Measurements from ENCODE around the gene INO80D. TPM values are rescaled to one million over a fixed set of nuclear protein-coding genes. Genes with fewer than 3 reads are reported as not detected.
A peak's percentile ranks its signal among the peaks of the same experiment; 100 is the strongest.

The INO80D gene
- total and polyA plus RNA-seq, 2 of the 13 experiments (the other 11 are each of a cell fraction or from before 2014, with no cell fraction given) = 7.6 to 7.9 TPM

DNA sequence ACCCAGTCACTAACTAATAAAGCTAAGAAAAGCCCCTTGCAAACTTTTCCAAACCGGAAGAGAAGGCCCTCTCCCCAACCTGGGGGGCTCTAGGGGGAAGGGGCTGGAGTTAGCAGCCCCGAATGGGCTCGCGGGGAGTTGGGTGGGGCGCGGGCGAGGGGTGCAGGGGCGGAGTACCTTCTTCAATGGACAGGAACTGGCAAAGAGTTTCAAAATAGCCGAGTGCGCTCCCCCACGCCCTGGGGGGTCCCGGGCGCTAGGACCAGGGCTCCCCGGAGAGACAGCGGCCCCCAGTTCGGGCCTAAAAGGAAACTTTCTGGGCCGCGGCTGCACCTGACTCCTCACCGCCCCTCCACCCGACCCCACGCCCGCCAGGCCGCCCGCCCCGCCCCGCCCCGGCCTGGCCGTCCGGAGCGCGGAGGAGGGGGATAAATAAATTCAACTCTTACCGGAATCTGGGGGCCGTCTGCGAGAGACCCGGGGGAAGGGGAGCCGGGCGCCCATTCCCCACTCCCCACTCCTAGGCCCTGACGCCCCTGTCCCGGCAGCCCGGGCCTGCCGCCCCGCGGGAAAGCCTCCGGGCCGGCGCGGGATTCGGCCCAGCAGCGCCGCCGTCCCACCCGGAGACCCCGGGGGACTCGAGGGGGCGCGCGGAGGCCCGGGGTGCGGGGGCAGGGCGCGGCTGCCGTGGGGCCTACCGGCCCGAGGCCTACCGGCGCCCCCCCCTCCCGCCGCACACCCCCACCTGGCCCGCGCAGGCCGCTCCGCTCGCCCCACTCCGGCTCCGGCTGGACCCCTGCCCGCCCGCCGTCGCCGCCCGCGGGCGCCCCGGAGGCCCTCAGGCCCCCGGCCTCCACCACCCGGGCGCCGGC, 868 bp downstream of the INO80D start:
- in situ Hi-C loops (cut with HindIII; ENCODE audit: extremely low pct_ligation_motif_present, low pct_unique_long_range_greater_than_20kb) = no loop called here
- Histone ChIP-seq H3K27ac (ENCODE audit: extremely low read length, insufficient read depth, low read length) (peak overlapping the region; percentile 100), H3K9me3 (ENCODE audit: low read length) (no peaks in the 10 kb centered on the region), H3K9ac (ENCODE audit: insufficient read depth, low read depth, low read length) (peak overlapping the region; percentile 97), H3K36me3 (replicated peaks in 1 of 2; ENCODE audit: control insufficient read depth in 1 of 2, insufficient read depth in 2 of 2, low read length in 2 of 2) (peaks cover 0 to 2% of the 10 kb centered on the region in 2 experiments; a peak in 1 of 5 replicates), H3K27me3 (ENCODE audit: control insufficient read depth in 1 of 2, insufficient read depth in 2 of 2, low read length in 2 of 2) (no peaks in the 10 kb centered on the region; a peak in 2 of 5 replicates), H2AFZ (ENCODE audit: low read length) (no peak overlapping the region), H3K79me2 (ENCODE audit: insufficient read depth, low read length) (peaks cover 74% of the 10 kb centered on the region), H3K4me2 (ENCODE audit: low read depth, low read length) (peak overlapping the region; percentile 85), H4K20me1 (ENCODE audit: insufficient read depth, low read length) (no peaks in the 10 kb centered on the region), H3K4me1 (ENCODE audit: insufficient read depth, low read length) (peaks cover 41% of the 10 kb centered on the region), H3K4me3 (replicated peaks in 1 of 3; ENCODE audit: insufficient read depth in 1 of 3, low read depth in 2 of 3, low read length in 3 of 3) (peak overlapping the region; percentile 73 to 100 (median 84))
- FAIRE-seq (no peak), DNase-seq (ENCODE audit: low spot score) (no peak), ATAC-seq (peak; percentile 51)
- ChIA-PET POLR2A (interaction anchor here (0.8 to 3.2 kb wide), 7 partner anchors 24 to 1445 kb away, joined by 3 to 32 read pairs (median 5); partner anchors contain the start of genes CREB1, EEF1B2 and NDUFS1), CTCF (ENCODE audit: low intra/inter-chr PET ratio, low total read pairs) (no interaction called here)
- intact Hi-C loops (cut with micrococcal nuclease; ENCODE audit: unreplicated experiment) = no loop called here
- WGBS (ENCODE audit: low lambda C conversion rate) = 0% methylated on average over 27 of the region's 88 CpGs
- BruUV-seq (replicated peaks) = no TSS peak
- TF ChIP-seq ZMAT3 (CRISPR knock-in tag; conservative IDR thresholded peaks at IDR 0.05) (peak; percentile 13; the same call in 1 of the 2 replicates), ZNF33A (CRISPR knock-in tag; IDR thresholded peaks at IDR 0.05; ENCODE audit: borderline replicate concordance) (no peak), PLRG1 (conservative IDR thresholded peaks at IDR 0.05) (no peak), ZNF207 (IDR thresholded peaks at IDR 0.05; ENCODE audit: borderline replicate concordance) (no peak), FOXM1 (CRISPR knock-in tag; IDR thresholded peaks at IDR 0.05) (no peak), IKZF1 (IDR thresholded peaks at IDR 0.05) (no peak), ZBTB7A (CRISPR knock-in tag; IDR thresholded peaks at IDR 0.05) (no peak), HOXA9 (CRISPR knock-in tag; IDR thresholded peaks at IDR 0.05; ENCODE audit: borderline replicate concordance) (no peak; the same call in 1 of the 2 replicates), ARNT (IDR thresholded peaks at IDR 0.05) (no peak), ARHGAP35 (CRISPR knock-in tag; IDR thresholded peaks at IDR 0.05; ENCODE audit: borderline replicate concordance) (no peak), ZBTB3 (CRISPR knock-in tag; IDR thresholded peaks at IDR 0.05; ENCODE audit: borderline replicate concordance, low read depth) (no peak), ZKSCAN5 (CRISPR knock-in tag; IDR thresholded peaks at IDR 0.05) (no peak), ZNF605 (CRISPR knock-in tag; IDR thresholded peaks at IDR 0.05) (no peak), FOSL1 (CRISPR knock-in tag; IDR thresholded peaks at IDR 0.05; ENCODE audit: borderline replicate concordance) (no peak), ZNF883 (CRISPR knock-in tag; IDR thresholded peaks at IDR 0.05; ENCODE audit: not compliant biosample characterization) (no peak)
- TF ChIP-seq, protein P1, sequence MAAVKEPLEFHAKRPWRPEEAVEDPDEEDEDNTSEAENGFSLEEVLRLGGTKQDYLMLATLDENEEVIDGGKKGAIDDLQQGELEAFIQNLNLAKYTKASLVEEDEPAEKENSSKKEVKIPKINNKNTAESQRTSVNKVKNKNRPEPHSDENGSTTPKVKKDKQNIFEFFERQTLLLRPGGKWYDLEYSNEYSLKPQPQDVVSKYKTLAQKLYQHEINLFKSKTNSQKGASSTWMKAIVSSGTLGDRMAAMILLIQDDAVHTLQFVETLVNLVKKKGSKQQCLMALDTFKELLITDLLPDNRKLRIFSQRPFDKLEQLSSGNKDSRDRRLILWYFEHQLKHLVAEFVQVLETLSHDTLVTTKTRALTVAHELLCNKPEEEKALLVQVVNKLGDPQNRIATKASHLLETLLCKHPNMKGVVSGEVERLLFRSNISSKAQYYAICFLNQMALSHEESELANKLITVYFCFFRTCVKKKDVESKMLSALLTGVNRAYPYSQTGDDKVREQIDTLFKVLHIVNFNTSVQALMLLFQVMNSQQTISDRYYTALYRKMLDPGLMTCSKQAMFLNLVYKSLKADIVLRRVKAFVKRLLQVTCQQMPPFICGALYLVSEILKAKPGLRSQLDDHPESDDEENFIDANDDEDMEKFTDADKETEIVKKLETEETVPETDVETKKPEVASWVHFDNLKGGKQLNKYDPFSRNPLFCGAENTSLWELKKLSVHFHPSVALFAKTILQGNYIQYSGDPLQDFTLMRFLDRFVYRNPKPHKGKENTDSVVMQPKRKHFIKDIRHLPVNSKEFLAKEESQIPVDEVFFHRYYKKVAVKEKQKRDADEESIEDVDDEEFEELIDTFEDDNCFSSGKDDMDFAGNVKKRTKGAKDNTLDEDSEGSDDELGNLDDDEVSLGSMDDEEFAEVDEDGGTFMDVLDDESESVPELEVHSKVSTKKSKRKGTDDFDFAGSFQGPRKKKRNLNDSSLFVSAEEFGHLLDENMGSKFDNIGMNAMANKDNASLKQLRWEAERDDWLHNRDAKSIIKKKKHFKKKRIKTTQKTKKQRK (IDR thresholded peaks at IDR 0.05; ENCODE audit: low read length) = no peak
- TF ChIP-seq, protein P2, sequence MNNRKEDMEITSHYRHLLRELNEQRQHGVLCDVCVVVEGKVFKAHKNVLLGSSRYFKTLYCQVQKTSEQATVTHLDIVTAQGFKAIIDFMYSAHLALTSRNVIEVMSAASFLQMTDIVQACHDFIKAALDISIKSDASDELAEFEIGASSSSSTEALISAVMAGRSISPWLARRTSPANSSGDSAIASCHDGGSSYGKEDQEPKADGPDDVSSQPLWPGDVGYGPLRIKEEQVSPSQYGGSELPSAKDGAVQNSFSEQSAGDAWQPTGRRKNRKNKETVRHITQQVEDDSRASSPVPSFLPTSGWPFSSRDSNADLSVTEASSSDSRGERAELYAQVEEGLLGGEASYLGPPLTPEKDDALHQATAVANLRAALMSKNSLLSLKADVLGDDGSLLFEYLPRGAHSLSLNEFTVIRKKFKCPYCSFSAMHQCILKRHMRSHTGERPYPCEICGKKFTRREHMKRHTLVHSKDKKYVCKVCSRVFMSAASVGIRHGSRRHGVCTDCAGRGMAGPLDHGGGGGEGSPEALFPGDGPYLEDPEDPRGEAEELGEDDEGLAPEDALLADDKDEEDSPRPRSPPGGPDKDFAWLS (CRISPR knock-in tag; IDR thresholded peaks at IDR 0.05; ENCODE audit: borderline replicate concordance) = no peak
- TF ChIP-seq, protein P3, sequence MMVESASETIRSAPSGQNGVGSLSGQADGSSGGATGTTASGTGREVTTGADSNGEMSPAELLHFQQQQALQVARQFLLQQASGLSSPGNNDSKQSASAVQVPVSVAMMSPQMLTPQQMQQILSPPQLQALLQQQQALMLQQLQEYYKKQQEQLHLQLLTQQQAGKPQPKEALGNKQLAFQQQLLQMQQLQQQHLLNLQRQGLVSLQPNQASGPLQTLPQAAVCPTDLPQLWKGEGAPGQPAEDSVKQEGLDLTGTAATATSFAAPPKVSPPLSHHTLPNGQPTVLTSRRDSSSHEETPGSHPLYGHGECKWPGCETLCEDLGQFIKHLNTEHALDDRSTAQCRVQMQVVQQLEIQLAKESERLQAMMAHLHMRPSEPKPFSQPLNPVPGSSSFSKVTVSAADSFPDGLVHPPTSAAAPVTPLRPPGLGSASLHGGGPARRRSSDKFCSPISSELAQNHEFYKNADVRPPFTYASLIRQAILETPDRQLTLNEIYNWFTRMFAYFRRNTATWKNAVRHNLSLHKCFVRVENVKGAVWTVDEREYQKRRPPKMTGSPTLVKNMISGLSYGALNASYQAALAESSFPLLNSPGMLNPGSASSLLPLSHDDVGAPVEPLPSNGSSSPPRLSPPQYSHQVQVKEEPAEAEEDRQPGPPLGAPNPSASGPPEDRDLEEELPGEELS (CRISPR knock-in tag; IDR thresholded peaks at IDR 0.05) = no peak

All from HepG2 (cell line).